GM12891 (cell line): ENCODE data around the gene FREY1.

ENCODE experiments used
- POLR2A ChIP-seq: IDR thresholded peaks from 2 replicates; pipeline ENCODE4 v1.6.1; 2011; ENCODE audit warnings: low read depth, low read length, control low read depth
- POLR2AphosphoS5 ChIP-seq: IDR thresholded peaks from 2 replicates; pipeline ENCODE4 v1.6.1; 2011; ENCODE audit warnings: low read depth, low read length, control low read depth
- POU2F2 ChIP-seq: IDR thresholded peaks from 2 replicates; pipeline ENCODE4 v1.6.1; 2011; ENCODE audit warnings: low read depth, mild to moderate bottlenecking, control low read depth, low read length, moderate library complexity
- TAF1 ChIP-seq: IDR thresholded peaks from 2 replicates; pipeline ENCODE4 v1.6.1; 2011; ENCODE audit warnings: low read depth, low read length, control low read depth

GRCh38 chr11:45899448-45900174 is 7.5 kb downstream of the FREY1 start:
- TF ChIP-seq POLR2A (no peak), POLR2AphosphoS5 (no peak), POU2F2 (no peak), TAF1 (no peak)
